Measurements from ENCODE around the gene SRD5A2.

DNA sequence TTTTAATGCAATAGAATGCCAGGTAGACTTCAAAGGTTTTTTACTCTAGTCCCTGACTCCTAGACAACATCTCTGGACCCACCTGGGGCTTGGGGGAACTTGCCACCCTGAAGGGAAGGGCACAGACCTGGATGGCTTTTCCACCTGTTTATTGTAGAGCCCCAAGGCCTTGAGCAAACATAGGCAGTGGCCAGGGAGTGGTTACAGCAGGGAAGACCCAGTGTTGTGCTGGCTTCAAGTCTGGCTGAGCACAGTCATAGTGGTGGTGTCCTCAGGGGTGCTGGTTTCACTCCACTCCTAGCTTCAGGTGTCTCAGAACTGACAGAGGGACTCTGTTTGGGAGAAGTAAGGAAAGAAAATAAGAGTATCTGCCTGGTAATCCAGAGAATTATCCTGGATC is 5.5 kb upstream of the SRD5A2 start:
- TF ChIP-seq ZNF384 (IDR thresholded peaks at IDR 0.05) = no peak
- no peak for TF ChIP-seq FOXK2 (IDR thresholded peaks at IDR 0.05)
- TF ChIP-seq SP1 (IDR thresholded peaks at IDR 0.05) = no peak
